GM20000 (cell line): ENCODE data around the gene SLC4A4.

ENCODE experiments used
- DNase-seq: peaks from one replicate; pipeline ENCODE4 v3.0.0; 2012; ENCODE audit warnings: low spot score
- TF ChIP-seq, protein P1 (sequence below): IDR thresholded peaks from 2 replicates; pipeline ENCODE4 v1.5.1; 2012; ENCODE audit warnings: mild to moderate bottlenecking, control low read depth; ENCODE audit errors: extremely low read depth, missing control alignments

The SLC4A4 gene

DNA sequence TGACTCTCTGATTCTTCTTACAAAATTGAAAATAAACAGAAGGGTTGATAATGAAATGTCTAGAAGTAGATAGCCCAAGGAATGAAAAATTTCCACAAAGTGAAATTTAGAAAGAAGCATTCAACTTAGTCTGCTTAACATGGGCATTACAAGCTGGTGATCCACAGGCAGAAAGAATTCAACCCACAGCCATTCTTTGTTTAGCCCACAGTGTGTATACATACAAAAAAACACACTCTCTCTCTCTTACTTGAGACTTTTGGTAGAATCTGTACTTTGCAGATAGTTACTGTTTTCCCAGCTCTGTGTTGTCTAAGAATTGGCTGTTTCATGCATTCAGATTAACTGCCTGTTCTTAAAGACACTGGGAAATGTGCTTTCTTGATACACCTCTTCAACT, 159.8 kb downstream of the SLC4A4 start:
- DNase-seq = no peak
- TF ChIP-seq, protein P1, sequence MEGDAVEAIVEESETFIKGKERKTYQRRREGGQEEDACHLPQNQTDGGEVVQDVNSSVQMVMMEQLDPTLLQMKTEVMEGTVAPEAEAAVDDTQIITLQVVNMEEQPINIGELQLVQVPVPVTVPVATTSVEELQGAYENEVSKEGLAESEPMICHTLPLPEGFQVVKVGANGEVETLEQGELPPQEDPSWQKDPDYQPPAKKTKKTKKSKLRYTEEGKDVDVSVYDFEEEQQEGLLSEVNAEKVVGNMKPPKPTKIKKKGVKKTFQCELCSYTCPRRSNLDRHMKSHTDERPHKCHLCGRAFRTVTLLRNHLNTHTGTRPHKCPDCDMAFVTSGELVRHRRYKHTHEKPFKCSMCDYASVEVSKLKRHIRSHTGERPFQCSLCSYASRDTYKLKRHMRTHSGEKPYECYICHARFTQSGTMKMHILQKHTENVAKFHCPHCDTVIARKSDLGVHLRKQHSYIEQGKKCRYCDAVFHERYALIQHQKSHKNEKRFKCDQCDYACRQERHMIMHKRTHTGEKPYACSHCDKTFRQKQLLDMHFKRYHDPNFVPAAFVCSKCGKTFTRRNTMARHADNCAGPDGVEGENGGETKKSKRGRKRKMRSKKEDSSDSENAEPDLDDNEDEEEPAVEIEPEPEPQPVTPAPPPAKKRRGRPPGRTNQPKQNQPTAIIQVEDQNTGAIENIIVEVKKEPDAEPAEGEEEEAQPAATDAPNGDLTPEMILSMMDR = no peak

DNA sequence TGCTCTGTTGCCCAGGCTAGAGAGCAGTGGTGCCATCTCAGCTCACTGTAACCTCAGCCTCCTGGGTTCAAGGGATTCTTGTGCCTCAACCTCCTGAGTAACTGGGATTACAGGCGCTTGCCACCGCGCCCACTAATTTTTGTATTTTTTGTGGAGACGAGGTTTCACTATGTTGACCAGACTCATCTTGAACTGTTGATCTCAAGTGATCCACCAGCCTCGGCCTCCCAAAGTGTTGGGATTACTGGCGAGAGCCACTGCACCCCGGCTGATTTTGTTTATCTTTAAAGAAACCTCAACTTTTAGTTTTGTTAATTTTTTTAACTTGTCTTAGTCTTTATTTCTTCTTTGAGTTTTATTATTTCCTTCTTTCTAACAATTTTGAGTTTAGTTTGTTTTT, 163.2 kb downstream of the SLC4A4 start:
- no peak for DNase-seq
- TF ChIP-seq, protein P1 = no peak

DNA sequence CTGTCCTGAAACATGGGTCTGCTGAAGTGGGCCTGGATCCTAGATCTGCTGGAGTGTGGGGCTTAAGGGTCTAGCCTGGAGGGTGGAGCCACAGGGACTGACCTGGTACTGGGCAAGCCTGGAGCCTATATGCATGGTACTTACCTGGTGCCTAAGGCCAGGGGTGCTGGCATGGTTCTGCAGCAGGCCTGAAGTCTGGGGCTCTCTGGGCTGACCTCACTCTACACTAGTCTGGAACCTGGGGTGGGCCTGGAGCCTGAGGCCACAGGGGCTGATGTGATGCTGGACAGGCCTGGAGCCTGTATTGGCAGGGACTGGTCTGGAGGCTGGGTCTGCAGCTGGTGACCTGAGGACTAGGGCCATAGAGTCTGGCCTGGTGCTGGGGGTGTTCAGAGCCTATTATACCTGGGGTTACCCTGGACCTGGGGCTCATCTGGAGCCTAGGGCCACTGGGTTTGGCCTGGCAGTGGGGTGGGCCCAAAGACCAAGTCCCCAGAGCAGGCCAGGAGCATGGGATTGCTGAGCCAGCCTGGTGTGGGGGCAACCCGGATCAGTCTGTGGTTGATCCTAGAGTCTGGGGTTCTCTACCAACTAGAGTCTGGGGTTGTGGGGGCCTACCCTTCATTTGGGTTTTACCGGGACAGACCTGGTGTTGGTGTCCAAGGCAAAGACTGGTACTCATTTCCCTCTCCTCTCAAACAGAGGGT, 179.6 kb downstream of the SLC4A4 start:
- DNase-seq = no peak
- TF ChIP-seq, protein P1 = no peak

DNA sequence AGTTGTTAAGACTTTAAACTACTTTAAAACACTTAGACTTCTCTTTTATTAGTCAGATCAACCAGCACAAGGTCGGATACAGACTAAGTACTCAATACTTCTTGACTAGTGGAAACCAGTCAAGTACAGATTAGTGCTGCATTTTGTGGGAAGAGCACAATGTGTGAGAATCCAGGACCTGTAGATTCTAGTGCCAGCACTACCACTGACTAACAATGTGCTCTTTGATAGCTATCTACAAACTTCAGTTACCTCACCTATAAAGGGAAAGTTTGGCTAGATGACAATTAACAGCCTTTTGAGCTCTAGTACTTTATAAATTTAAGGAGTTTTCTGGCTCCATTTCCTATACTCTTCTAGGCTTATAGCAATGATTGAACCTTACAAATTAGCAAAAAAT, 181.5 kb downstream of the SLC4A4 start:
- TF ChIP-seq, protein P1 = no peak
- no peak for DNase-seq

DNA sequence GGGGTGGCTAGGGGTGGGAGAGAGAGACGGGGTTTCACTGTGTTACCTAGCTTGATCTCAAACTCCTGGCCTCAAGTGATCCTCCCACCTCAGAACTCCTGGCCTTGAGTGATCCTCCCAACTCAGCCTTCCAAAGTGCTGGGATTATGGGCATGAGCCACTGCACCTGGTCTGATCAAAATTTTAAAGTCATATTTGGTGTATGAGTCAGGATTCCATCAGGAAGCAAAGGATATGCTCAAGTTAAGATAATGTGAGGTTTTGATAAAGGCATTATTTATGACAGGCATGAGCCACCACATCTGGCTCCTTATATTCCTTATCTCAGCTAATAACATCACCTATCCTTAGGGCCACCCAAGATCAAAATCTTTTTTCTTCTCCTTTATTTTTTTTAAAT, 182.0 kb downstream of the SLC4A4 start:
- no peak for DNase-seq
- TF ChIP-seq, protein P1 = no peak

DNA sequence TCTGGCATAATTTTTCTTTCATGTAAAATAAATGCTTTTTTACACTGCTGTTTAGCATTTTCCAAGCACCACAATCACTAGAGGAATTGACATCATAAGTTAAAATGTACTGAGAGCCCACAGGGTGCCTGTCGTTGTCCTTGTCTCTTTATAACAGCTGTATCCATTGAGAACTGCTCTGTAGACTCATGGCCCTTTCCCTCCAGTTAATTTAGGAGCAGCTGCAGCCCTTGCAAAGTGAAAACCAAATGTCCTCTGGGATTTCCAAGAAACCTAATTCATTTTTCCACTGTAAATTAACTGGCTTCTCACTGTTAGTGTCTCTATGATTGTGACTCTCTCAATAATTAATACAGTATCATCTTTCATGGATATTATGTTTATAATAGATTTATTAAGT, 185.9 kb downstream of the SLC4A4 start:
- no peak for DNase-seq
- TF ChIP-seq, protein P1 = no peak

DNA sequence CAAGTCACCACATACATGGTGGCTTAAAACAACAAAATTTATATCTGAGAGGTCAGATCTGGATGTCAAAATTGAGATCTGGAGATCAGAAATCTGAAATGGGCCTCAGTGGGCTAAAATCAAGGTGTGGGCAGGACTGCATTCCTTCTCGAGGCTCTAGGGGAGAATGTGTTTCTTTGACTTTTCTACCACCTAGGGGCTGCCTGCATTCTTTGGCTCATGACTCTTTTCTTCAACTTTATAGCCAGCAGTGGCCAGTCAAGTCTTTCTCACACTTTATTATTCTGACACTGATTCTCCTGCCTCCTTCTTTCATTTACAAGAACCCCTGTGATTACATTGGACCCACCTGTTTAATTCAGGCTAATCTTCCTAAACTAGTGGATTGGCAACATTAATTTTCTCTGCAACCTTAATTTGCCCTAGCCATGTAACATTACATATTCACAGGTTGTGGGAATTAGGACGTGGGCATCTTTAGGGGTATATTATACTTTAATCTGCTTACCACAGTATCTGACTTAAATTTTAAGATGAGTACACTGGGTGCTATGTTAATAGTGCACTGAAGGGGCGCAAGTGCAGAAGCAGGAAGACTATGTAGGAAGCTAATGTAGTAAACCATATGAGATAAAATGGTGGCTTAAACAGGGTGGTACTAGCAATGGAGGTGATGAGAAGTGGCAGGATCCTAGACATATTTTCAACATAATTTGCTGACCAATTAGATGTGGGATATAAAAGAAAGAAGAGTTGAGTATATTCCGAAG, 188.0 kb downstream of the SLC4A4 start:
- DNase-seq = no peak
- TF ChIP-seq, protein P1 = no peak
